ENCODE data around the gene NGEF.

GRCh38 chr2:233021771-233022170 is 8.7 kb upstream of the NGEF start:
- no peak for TF ChIP-seq POLR2AphosphoS5 (IDR thresholded peaks at IDR 0.05)
- no peak for TF ChIP-seq CTCF (IDR thresholded peaks at IDR 0.05)

All from transverse colon (tissue), 4 donors.